ENCODE data around the gene MAPK1.
A peak's percentile ranks its signal among the peaks of the same experiment; 100 is the strongest.
"Not testable (repeated sequence)": the region's sequence is repeated elsewhere in the genome, so short reads cannot be mapped to it uniquely, and the experiment has no call there.

MAPK1 gene

GRCh38 chr22:21754523-21754922, 112.9 kb downstream of the MAPK1 start:
- no peak for DNase-seq (ENCODE audit: low read depth)

- no peak for DNase-seq (ENCODE audit: low read depth)
Observed at GRCh38 chr22:21753374-21754111, 113.9 kb downstream of the MAPK1 start.

- DNase-seq (ENCODE audit: low read depth), result no peak
Observed at GRCh38 chr22:21752276-21752675, 115.2 kb downstream of the MAPK1 start.

GRCh38 chr22:21745948-21746347, 121.5 kb downstream of the MAPK1 start:
- no peak for DNase-seq (ENCODE audit: low read depth)

GRCh38 chr22:21744917-21745316, 122.5 kb downstream of the MAPK1 start:
- not testable (repeated sequence) for DNase-seq (ENCODE audit: low read depth)

- no peak for DNase-seq (ENCODE audit: low read depth)
Observed at GRCh38 chr22:21741790-21742189, 125.7 kb downstream of the MAPK1 start.

GRCh38 chr22:21741059-21741458, 126.4 kb downstream of the MAPK1 start:
- DNase-seq (ENCODE audit: low read depth), result no peak

- DNase-seq (ENCODE audit: low read depth), result no peak
Observed at GRCh38 chr22:21739828-21740377, 127.5 kb downstream of the MAPK1 start.

- no peak for DNase-seq (ENCODE audit: low read depth)
Observed at GRCh38 chr22:21738966-21739365, 128.5 kb downstream of the MAPK1 start.

GRCh38 chr22:21738081-21738480, 129.4 kb downstream of the MAPK1 start:
- no peak for DNase-seq (ENCODE audit: low read depth)

GRCh38 chr22:21736948-21737347, 130.5 kb downstream of the MAPK1 start:
- DNase-seq (ENCODE audit: low read depth), result no peak

GRCh38 chr22:21736084-21736642, 131.3 kb downstream of the MAPK1 start:
- no peak for DNase-seq (ENCODE audit: low read depth)

- DNase-seq (ENCODE audit: low read depth), result peak; percentile 86
Observed at GRCh38 chr22:21735200-21736083, 132.0 kb downstream of the MAPK1 start, which contains the start of gene YPEL1. TSS of gene YPEL1 (minus strand) at chr22:21735794. CDS start at chr22:21710744, 25,050 bp downstream.

- no peak for DNase-seq (ENCODE audit: low read depth)
Observed at GRCh38 chr22:21734540-21735199, 132.8 kb downstream of the MAPK1 start.

GRCh38 chr22:21731503-21731902, 135.9 kb downstream of the MAPK1 start:
- DNase-seq (ENCODE audit: low read depth), result no peak

- no peak for DNase-seq (ENCODE audit: low read depth)
Observed at GRCh38 chr22:21730535-21731308, 136.7 kb downstream of the MAPK1 start.

GRCh38 chr22:21729184-21729583, 138.3 kb downstream of the MAPK1 start:
- not testable (repeated sequence) for DNase-seq (ENCODE audit: low read depth)

GRCh38 chr22:21728270-21728669, 139.2 kb downstream of the MAPK1 start:
- no peak for DNase-seq (ENCODE audit: low read depth)

- DNase-seq (ENCODE audit: low read depth), result no peak
Observed at GRCh38 chr22:21727768-21728167, 139.7 kb downstream of the MAPK1 start.

- no peak for DNase-seq (ENCODE audit: low read depth)
Observed at GRCh38 chr22:21727159-21727558, 140.3 kb downstream of the MAPK1 start.

GRCh38 chr22:21726650-21727049, 140.8 kb downstream of the MAPK1 start:
- DNase-seq (ENCODE audit: low read depth), result no peak

All from stimulated activated CD8-positive, alpha-beta memory T cell treated with anti-CD3 and anti-CD28 coated beads, Interleukin-7, amount 100 ng/mL, for 24 hours (primary cell).